HG02571 (cell line): ENCODE data around the gene STRN4.

Source experiments
- ATAC-seq: cut with Tn5 transposase; IDR thresholded peaks from one replicate; pipeline ENCODE4 v1.9.1; 2021; ENCODE audit warnings: mild to moderate bottlenecking, moderate library complexity; ENCODE audit not compliant: unreplicated experiment

Gene STRN4

DNA sequence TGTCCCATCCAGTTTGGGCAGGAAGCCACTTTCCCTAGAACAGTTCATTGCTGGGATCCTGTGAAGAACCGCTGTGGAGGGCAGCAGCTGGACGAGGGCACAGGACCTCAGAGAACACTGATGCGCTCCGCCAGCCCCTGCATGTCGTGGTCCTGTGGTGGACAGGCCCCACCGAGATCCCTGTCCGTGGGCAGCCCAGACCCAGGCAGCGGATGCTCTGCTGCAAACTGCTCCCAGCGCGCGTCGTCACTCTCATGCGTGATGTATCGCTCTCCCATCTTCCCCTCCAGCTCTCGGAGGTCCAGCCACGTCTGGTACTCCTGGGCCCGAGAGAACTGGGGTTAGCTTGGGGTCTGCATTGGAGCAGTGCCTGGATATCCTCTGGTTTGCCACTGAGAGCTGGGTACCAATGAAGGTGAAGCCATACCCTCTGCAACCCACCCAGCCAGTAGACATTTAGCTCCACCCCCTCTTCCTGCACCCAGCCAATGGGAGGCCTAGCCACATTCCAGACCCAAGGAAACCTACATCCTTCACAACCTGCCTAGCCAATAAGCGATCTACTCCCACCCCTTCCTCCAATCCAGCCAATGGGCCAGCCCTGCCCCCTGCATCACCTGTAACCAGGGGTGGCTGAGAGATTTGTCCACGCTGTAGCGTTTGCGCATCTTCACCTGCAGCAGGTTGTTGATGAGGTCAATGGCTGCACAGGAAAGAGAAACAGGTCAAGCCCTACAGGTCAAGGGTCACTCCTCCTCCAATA lies 71.7 kb downstream of the STRN4 start:
- ATAC-seq: no peak

DNA sequence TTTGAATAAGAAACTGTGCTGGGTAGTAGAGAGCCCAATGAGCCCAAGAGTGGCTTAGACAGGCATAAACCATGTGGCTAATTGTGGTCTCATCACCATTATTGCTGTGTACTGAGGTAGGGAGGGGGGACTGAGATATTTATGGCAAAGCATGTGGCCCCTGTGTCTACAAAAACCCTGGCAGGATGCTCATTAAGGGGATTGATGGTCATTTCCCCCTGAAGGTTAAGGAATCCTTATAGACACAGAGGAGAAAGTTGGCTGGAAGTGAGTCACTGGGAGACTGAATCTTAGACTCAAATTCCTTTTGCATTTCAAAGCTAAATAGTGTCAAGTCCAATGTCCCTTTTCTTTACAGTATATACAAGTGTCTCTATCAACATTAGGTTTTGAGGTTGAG lies 75.4 kb downstream of the STRN4 start:
- no peak for ATAC-seq
